Activated CD4-positive, CD25-positive, alpha-beta regulatory T cell treated with anti-CD3 and anti-CD28 coated beads, Interleukin-2, amount 50 U/mL, for 24 hours (primary cell): ENCODE results near the gene BPNT1.

Source experiments
- ATAC-seq, 2 donors: fragments of 150-1000 bp; cut with Tn5 transposase; one replicate each; pipeline ENCODE4 v1.10.0; 2021; ENCODE audit warnings: mild to moderate bottlenecking in 1 of 2, moderate library complexity in 1 of 2

The BPNT1 gene

DNA sequence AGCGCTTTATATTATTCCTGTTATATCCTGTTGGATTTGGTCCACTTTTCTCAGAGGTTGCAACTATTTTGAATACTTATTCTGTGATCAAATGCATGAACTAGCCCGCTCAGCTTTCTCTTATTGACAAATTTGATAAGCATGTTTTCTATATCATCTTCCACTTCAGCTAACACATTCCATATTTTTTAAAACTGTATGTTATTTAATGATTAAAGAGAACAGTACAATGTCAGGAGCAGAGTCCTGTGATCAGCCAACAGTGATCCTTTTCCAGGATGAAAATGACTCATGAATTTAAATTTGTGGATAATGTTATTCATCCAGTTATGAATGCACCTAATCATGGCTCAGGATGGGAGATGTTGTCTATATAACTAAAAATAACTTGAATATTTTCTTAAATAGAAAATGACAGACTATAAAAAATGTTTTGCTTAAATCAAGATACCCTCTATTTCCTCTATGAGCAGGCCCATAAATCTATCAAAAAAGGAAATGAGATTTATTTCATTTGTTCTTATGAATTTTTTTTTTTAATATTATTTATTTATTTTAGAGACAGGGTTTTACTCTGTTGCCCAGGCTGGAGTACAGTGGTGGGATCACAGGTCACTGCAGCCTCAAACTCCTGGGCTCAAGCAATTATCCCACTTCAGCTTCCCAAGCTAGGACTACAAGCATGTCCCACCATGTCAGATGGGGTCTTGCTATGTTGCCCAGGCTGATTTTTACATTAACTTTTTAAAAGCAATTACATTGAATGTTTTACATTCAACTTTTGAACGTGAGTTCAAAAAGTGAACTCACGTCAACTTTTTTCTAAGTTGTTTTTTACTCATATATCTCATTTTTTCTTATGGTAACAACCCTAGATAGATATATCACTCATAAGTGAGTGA, 12.5 kb downstream of the BPNT1 start:
- no peak for ATAC-seq

DNA sequence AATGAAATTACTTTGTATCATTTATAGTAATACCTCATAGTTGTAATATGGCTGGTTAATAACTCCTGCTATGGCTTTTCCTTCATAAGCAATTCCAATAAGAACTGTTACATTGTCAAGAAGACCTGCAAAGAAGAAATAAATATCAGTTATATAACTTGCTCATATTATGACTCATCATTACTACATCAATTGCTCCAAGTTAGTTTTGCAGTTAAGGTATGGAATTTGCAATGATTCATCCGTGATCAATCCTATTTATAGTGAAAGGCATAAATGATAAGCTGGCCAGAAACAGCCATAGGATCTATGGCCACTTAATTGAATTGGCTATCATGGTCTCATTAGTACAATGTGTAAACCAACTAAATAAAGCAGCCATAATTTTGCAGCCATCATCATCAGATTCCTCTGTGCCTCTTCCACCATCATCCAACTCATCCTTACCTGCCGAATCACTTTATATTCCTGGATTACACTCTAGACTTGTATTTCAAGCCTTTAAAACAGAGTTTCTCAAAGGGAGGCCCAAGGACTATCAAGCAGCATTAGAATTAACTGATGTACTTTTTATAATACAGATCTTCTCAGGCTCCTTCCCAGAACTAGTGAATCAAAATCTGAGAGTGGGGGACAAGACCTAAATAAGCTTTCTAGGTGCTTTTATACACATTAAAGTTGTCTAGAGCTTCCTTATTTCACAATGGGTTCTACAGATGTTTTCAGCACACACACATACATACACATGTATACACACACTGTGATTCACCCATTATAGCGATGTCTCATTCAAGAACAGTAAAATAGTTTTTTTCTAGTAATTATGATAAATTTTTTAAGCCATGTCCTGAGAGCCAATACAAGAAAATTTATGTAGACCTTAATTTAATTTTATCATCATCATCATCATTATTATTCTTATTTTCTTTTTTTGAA, 22.1 kb downstream of the BPNT1 start:
- no peak for ATAC-seq

DNA sequence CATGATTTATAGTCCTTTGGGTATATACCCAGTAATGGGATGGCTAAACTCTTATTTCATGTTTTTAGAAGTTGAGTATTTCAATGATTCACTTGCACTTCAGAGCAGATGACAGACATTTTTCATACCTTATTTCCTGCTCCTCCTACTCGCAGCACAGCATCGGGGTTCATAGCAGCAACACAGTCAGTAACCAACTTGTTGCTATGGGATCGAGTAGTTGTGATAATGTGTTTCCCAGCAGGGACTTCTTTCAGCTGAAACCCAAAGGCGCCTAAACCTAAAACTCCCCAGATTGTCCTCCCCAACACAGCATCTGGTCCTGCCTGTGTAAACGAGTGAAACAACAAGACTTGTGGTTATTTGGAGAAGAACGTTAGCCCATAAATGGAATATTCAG, 27.0 kb downstream of the BPNT1 start:
- no peak for ATAC-seq

DNA sequence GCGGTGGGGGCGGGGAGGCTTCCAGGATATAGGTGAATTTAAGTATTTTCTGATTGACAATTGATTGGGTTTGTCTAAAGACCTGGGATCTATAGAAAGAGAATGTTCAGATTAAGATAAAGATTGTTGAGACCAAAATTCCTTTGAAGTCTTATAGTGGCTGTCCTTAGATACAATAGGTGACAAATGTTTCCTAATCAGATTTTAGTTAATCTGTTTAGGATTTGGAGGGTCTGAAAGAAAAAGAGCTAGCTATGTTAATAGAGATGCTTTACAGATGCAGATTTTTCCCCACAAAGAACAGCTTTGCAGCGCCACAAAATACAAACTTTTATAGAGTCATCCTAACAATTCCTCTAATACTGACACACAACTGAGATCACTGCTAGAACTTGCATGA, 28.7 kb downstream of the BPNT1 start:
- no peak for ATAC-seq

DNA sequence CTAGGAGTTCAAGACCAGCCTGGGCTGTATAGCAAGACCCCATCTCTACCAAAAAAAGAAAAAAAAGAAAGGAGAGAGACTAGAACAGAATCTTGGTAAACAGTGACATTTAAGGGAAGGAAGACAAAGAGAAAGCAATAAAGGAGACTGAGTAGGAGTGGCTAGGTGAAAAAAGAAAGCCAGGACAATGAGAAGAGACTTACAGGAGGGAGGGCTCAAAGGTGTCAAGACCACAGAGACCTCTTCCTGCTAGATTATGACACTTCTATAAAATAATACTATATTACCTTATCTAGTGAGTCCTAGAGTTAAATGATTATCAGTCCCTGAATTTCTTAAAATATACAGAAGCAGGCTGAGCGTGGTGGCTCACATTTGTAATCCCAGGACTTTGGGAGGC, 33.2 kb downstream of the BPNT1 start:
- ATAC-seq, result no peak

DNA sequence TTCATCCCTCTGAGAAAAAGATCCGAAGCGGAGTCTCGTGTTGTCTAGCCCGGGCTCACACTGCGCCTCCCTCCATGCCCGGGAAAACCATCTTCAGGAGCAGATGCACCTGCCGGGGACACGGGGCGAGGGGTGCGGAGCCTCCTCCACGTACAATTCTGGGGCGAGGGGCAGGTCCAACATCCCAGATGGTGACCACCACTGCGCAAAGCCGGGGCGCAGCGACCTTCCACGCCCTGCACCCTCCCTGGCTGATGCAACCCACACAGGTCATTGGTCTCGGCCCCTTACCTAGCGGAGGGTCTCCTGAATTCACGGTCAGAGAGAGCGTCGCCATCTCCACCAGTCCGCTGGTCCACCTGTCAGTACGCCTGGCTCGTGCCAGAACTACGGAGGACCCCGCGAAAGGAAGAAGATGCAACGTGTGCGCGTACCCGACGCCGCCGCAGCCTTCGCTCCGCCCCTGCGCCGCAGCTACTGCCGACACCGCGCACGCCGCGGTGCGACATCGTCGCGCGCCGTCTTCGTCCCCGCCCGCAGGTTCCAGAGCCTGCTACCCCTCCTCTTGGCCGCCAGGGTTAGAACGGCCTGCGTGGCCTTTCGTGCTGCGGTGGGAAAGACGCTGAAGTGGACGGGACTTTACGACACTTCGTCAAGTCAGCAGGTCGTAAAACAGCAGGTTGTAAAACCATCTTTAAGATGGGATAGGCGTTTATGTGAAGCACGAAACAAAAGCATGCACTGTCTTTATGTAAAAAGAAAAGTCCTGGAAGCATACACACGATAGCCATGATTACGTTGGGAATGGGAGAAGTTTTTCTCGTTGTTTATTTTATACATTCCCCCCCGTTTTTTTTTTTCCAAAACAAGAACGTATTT, 43.3 kb downstream of the BPNT1 start, which contains the start of gene EPRS1:
Gene EPRS1, minus strand, starts transcription at position 454 of the 879 bp plus-strand sequence. Its CDS starts 117 bp downstream, at position 337.
- peak; percentile 97 to 98 for ATAC-seq

DNA sequence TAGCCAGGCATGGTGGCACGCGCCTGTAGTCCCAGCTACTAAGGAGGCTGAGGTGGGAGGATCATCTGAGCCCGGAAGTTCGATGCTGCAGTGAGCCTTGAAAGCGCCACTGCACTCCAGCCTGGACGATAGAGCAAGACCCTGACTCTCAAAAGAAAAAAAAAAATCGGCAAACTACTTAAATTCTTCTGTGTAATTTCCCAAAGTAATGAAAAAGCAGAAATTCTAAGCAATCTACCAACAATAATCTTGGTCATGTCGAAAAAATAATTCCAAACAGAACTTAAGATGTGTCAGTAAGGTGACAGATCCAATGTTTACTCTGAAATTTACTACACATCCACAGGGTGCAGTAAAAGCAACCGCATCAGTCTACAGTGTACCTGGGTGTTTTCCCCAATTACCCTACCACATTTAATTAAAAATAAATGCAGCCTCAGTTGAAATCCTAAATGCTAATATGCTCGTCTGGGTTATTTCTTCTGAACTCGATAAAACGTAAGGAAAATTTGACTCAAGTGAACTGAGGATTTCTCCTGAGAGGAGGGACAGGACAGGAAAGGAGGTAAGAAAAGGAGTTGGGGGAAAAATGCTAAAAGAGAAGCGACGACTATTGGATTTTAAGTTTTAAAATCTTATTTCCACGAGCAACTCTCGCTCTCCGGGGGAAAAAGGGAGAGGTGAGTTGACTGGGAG, 44.1 kb downstream of the BPNT1 start:
- peak; percentile 24 to 29 for ATAC-seq

DNA sequence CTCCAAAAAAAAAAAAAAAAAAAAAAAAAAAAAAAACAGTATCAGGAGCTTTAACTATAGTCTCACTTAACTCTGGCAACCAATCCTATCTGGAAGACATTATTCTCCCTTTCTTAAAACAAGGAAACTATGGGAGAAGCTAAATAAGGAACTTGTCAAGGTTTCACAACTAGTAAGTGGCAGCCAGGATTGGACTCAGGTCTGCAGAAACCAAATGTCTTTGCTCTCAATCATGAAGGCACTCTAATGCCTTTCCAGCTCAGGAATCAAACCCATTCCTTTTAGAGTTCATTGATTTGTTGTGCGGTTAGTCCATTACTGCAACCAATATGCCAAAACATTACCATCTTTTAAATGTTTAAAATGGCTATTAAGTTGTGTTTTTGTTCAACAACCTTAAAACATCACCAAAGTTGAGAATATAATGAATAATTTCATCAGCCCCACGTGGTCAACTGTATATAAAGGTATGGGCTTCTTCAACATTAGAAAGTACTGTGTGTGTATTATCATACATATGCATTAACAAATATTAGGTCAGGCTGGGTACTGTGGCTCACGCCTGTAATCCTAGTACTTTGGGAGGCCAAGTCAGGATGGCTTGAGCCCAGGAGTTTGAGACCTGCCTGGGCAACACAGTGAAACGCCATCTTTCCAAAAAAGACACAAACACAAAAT, 44.8 kb downstream of the BPNT1 start:
- ATAC-seq, result no peak

DNA sequence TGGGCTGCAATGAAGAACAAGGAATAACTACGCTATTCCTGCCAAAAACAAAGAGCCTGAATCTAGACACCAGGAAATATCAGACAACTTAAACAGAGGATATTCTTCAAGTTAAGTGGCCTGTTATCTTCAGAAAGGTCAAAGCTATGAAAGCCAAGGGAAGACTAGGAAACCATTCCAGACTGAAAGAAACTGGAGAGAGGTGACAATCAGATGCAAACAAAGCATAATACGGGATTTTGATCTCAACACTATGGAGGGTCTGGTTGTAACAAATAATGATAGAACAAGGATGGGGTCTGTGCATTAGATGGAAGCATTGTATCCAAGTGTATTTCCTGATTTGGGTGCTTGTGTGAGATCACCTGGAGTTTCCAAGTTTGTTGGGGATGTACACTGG, 45.9 kb downstream of the BPNT1 start:
- ATAC-seq, result no peak

DNA sequence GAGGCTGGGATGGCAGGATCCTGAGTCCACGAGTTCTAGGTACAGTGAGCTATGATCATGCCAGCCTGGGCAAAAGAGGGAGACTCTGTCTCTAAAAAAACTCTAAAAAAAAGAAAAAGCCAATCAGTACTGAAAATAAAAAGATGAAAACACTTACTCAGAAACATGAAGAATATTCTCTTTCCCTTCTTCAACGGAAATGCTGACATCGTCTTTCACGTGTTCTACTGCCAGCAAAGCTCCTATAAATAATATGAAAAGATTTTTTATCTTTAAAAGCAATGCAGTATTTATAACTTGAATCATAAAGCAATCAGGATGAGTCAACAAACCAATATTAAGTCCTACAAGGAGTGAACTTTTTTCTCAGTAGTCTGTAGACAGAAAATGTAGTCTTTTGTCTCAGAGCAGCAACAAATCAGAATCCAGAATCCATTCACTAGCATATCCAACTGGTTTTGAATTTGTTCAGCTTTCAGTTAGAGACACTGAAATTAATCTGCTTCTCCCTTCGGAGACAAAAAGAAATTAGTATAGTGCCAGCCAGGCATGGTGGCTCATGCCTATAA, 49.5 kb downstream of the BPNT1 start:
- no peak for ATAC-seq

DNA sequence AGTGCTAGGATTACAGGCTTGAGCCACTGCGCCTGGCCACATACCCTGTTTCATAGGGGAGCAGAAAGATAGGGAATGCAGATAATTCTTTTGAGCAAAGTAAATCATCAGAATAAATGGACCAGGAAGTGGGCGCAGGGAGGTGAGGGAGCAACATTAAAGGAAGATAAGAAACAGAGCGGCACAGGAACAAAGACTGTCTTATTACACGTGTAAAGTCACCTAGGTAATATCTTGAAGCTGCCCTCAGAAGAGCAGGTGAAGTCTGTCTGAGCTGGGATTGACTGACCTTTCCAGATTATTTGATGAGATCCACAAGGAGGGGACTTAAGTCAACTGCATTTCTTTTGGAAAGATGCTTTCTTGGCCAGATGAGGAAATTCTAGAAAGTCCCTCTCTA, 50.9 kb downstream of the BPNT1 start:
- ATAC-seq, result no peak

DNA sequence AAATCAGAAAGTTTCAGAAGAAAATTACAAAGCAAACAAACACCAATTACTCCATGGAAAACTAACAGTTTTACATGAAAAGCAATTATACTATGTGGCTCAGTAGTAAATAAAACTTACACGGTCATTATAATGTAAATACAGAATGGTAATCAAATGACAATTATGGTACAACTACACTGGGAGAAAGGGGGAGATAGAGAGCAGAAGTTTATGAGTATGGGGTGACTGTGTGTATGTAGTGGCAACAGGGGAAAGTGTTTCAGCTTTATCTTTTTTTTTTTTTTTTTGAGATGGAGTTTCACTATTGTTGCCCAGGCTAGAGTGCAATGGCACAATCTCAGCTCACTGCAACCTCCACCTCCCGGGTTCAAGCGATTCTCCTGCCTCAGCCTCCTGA, 51.8 kb downstream of the BPNT1 start:
- ATAC-seq, result peak; percentile 60 to 61

DNA sequence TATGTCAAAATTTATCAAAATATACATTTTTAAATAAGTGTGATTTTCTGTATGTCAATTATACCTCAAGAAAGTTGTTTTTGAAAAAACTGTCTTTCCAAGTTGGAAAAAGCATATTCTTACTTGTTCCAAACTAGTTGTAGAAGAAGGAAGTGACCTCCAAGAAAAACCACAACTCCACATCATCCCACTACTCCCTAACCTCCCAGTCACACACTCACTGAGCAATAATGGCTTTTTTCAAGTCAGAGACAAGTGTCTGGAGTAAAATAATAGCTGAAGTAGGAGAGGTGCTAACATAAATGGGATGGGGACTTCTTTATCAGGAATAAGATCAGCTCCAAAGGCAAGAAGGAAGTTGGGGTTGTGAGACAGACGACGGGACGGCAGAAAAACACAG, 56.7 kb downstream of the BPNT1 start:
- ATAC-seq, result no peak

DNA sequence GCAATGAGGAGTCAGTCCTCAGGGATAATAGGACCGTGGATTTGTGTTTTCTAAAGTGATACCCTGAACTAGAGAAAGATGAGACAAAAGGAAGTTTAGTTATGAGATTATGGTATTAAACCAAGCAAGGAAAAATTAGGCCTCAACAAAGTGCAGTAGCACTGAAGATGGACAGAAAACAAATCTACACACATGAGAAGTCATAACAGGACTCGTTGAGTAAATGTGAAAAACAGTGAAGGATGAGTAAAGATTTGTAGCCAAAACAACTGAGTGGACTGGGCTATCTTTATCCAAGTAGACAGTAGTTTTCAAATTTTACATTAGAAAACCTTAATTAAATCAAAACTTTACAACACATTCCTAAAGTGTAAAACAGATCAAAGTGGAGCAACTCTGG, 58.3 kb downstream of the BPNT1 start:
- ATAC-seq, result no peak

DNA sequence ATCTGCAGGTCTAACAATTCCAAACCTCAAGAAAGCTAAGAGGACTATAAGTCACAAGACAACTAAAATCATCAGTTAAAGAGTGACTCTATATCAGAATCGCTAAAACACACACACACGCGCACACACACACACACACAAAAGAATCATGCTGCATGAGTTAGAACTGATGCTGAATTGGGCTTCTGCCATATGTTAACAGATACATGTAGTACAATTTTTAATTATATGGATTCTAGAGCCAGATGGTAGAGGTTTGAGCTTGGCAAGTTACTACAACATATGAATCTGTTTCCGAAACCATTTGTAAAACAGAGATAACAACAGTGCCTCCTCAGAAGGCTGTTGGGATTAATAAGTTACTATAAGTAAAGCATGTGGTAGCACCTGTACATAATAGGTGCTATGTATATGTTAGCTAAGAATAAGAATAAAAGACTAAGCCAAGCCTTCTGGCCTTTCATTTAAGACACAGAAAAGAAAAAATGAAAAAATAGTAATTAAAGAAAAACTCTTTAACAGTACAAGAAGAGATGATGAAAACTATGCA, 61.2 kb downstream of the BPNT1 start:
- ATAC-seq, result no peak

DNA sequence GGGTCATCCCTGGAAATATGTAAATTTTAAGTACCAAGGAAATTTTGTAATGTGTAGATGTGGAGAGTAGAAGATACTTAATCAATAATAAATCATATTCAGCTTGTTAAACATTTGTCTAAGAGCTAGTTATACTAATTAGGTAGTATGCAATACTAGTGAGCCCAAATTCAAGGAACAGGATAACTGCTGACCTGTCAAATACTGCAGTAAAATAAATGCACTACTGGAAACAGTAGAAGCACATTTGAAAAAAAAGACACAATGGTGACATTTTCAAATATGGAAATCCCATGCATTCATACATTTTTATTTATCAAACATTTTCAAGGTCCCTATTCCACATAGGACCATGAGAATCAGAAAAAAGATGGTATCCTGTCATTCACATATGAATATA, 70.5 kb downstream of the BPNT1 start:
- no peak for ATAC-seq

DNA sequence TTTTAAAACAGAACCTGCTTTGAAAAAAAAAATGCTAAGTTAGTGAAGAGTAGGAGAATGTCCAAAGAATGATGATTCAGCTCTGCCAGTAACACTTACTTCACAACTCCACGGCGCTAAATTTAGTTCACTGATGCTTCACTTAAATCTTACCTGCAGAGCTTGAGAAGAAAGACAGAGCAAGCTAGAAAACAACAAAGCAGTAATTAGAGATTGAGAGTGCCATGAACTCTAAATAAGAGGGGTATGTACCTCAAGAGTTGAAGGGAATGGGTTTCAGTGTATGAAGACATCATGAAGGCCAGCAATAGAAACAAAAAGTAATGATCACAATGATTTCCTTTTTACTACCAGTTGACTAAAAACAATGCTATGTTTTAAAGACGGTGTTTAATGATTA, 76.1 kb downstream of the BPNT1 start:
- ATAC-seq, result no peak

DNA sequence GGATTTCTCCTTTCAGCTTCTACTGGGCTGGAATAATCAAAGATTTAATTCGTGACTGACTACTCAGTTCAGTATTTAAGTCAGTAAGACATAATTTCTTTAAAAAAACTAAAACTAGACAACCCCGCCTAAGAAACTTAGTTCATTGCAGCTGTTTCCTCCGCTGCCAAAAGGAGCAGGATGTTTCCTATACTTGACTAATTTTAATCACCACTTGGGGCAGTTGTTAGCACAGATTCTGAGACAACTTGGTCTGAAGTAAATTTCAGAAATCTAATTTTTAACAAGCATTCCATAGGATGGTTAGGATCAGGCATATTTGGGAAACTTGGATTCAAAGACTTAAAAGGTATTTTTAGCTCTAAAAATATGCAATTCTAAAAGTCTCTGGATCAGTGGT, 77.3 kb downstream of the BPNT1 start:
- ATAC-seq, result no peak

DNA sequence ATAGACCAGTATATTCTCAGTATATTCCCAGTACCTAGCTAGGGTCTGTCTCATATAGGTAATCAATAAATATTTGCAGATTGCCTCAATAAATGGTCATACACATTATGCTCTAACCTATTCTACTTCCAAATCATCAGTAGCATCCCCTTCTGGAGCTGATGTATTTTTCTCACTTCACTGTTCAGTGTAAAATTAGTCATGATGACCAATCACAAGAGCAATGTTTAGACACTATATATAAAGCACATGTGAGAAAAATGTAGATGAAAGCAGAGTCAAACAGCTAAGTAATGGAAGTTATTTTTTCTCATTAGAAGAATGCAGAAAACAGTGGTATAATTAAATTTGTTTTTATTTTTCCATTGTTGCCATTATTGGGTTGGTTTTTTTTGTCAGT, 78.0 kb downstream of the BPNT1 start:
- ATAC-seq, result no peak
